GM12891 (cell line): Measurements from ENCODE around the gene NUP93.

Experiments used
- PAX5 ChIP-seq: IDR thresholded peaks from 2 replicates; pipeline ENCODE4 v1.6.1; 2011; ENCODE audit warnings: low read length, moderate library complexity, mild to moderate bottlenecking; ENCODE audit not compliant: insufficient read depth, severe bottlenecking
- POLR2A ChIP-seq: IDR thresholded peaks from 2 replicates; pipeline ENCODE4 v1.6.1; 2011; ENCODE audit warnings: low read depth, low read length, control low read depth
- POLR2AphosphoS5 ChIP-seq: IDR thresholded peaks from 2 replicates; pipeline ENCODE4 v1.6.1; 2011; ENCODE audit warnings: low read depth, low read length, control low read depth
- POU2F2 ChIP-seq: IDR thresholded peaks from 2 replicates; pipeline ENCODE4 v1.6.1; 2011; ENCODE audit warnings: low read depth, mild to moderate bottlenecking, control low read depth, low read length, moderate library complexity
- SPI1 ChIP-seq: IDR thresholded peaks from 2 replicates; pipeline ENCODE4 v1.6.1; 2011; ENCODE audit warnings: low read depth, low read length, control low read depth
- TAF1 ChIP-seq: IDR thresholded peaks from 2 replicates; pipeline ENCODE4 v1.6.1; 2011; ENCODE audit warnings: low read depth, low read length, control low read depth

GRCh38 chr16:56689171-56689570, 40.8 kb upstream of the NUP93 start:
- no peak for TF ChIP-seq POLR2AphosphoS5
- no peak for TF ChIP-seq POLR2A
- TF ChIP-seq TAF1: no peak
- TF ChIP-seq POU2F2: no peak
- no peak for TF ChIP-seq SPI1
- no peak for TF ChIP-seq PAX5
